Stimulated activated CD8-positive, alpha-beta memory T cell treated with anti-CD3 and anti-CD28 coated beads, Interleukin-12 subunit alpha, Interleukin-12 subunit beta, amount 100 ng/mL, for 24 hours (primary cell): ENCODE data around the gene SSC5D.

ENCODE experiments used
- DNase-seq: peaks from one replicate; pipeline ENCODE4 v3.0.0-alpha.2; 2020; ENCODE audit errors: extremely low read depth

Gene SSC5D

GRCh38 chr19:55536951-55537740 lies 48.9 kb downstream of the SSC5D start, which contains the start of gene SBK2:
SBK2 (minus strand) TSS chr19:55537133; CDS start chr19:55536294, 839 bp downstream.
- no peak for DNase-seq

- DNase-seq, result no peak
These were observed 49.5 kb downstream of the SSC5D start for GRCh38 chr19:55537741-55538111.

- no peak for DNase-seq
These were observed 49.9 kb downstream of the SSC5D start for GRCh38 chr19:55538132-55538531.

GRCh38 chr19:55539090-55539984 lies 51.1 kb downstream of the SSC5D start:
- no peak for DNase-seq

- no peak for DNase-seq
These were observed 52.4 kb downstream of the SSC5D start for GRCh38 chr19:55540619-55541018.

GRCh38 chr19:55541091-55541490 lies 52.9 kb downstream of the SSC5D start:
- no peak for DNase-seq

- no peak for DNase-seq
These were observed 54.1 kb downstream of the SSC5D start for GRCh38 chr19:55542292-55542855.

- DNase-seq, result no peak
These were observed 55.3 kb downstream of the SSC5D start for GRCh38 chr19:55543567-55543966.

GRCh38 chr19:55544014-55544413 lies 55.8 kb downstream of the SSC5D start:
- DNase-seq, result no peak

- no peak for DNase-seq
These were observed 56.7 kb downstream of the SSC5D start for GRCh38 chr19:55544776-55545439.

GRCh38 chr19:55545443-55545842 lies 57.2 kb downstream of the SSC5D start, which contains the start of gene SBK3:
SBK3 (minus strand) TSS chr19:55545543; CDS start chr19:55545543, 0 bp downstream.
- no peak for DNase-seq

- no peak for DNase-seq
These were observed 57.8 kb downstream of the SSC5D start for GRCh38 chr19:55546011-55546410.

GRCh38 chr19:55546822-55547614 lies 58.8 kb downstream of the SSC5D start:
- DNase-seq, result no peak

GRCh38 chr19:55549500-55550320 lies 61.5 kb downstream of the SSC5D start:
- no peak for DNase-seq

- DNase-seq, result no peak
These were observed 62.0 kb downstream of the SSC5D start for GRCh38 chr19:55550321-55550650.

- DNase-seq, result no peak
These were observed 64.0 kb downstream of the SSC5D start for GRCh38 chr19:55552206-55552605.

GRCh38 chr19:55552620-55553019 lies 64.4 kb downstream of the SSC5D start:
- DNase-seq, result no peak

GRCh38 chr19:55553217-55554182 lies 65.3 kb downstream of the SSC5D start:
- DNase-seq, result no peak

- no peak for DNase-seq
These were observed 66.1 kb downstream of the SSC5D start for GRCh38 chr19:55554302-55554701.
